GM12878 (cell line): ENCODE results near the gene SCCPDH.

Experiments
- BACH1 ChIP-seq: fragments of 450-650 bp; IDR thresholded peaks from 2 replicates; pipeline ENCODE4 v1.6.1; 2017; ENCODE audit warnings: mild to moderate bottlenecking, borderline replicate concordance
- CHD1 ChIP-seq: IDR thresholded peaks from 2 replicates; pipeline ENCODE4 v1.6.1; 2012; ENCODE audit warnings: low read depth, low read length, improper control_type of control experiment
- CREM ChIP-seq: IDR thresholded peaks from 2 replicates; pipeline ENCODE4 v1.6.1; 2014; ENCODE audit warnings: antibody characterized with exemption, low read depth
- CTCF ChIP-seq, 3 experiments: IDR thresholded peaks in 2 of 3; conservative IDR thresholded peaks in 1 of 3; 2 replicates each; pipeline ENCODE4 v1.5.1; 2011; ENCODE audit warnings: low read depth in 3 of 3, low read length in 3 of 3, mild to moderate bottlenecking in 3 of 3, control low read depth in 2 of 3, moderate library complexity in 2 of 3, inconsistent platforms in 1 of 3, mixed read lengths in 1 of 3; ENCODE audit not compliant: control insufficient read depth in 2 of 3, insufficient read depth in 1 of 3; ENCODE audit errors: extremely low read depth in 1 of 3
- EP300 ChIP-seq, 2 experiments: fragments of 150-350 bp in 1 of 2; IDR thresholded peaks; 2 replicates each; pipeline ENCODE4 v1.6.1; 2011 to 2012; ENCODE audit warnings: low read depth in 2 of 2, low read length in 2 of 2, borderline replicate concordance in 1 of 2, improper control_type of control experiment in 1 of 2, inconsistent platforms in 1 of 2; ENCODE audit not compliant: control insufficient read depth in 1 of 2
- FOS ChIP-seq: IDR thresholded peaks from 3 replicates; pipeline ENCODE4 v1.6.1; 2011; ENCODE audit warnings: borderline replicate concordance; ENCODE audit not compliant: insufficient read length; ENCODE audit errors: extremely low read depth
- POLR2A ChIP-seq: IDR thresholded peaks from 2 replicates; pipeline ENCODE4 v1.6.1; 2011; ENCODE audit warnings: low read depth, mild to moderate bottlenecking, low read length
- POLR2AphosphoS5 ChIP-seq: IDR thresholded peaks from 2 replicates; pipeline ENCODE4 v1.6.1; 2011; ENCODE audit warnings: mild to moderate bottlenecking, low read length, inconsistent platforms
- REST ChIP-seq: IDR thresholded peaks from 2 replicates; pipeline ENCODE4 v1.6.1; 2012; ENCODE audit warnings: mild to moderate bottlenecking, low read depth, low read length
- USF2 ChIP-seq: IDR thresholded peaks from 2 replicates; pipeline ENCODE4 v1.6.1; 2011; ENCODE audit warnings: low read depth, low read length, improper control_type of control experiment, borderline replicate concordance
- ZNF274 ChIP-seq: IDR thresholded peaks from one replicate; pipeline ENCODE4 v1.8.0; 2011; ENCODE audit not compliant: insufficient read length, insufficient read depth
- ZZZ3 ChIP-seq: IDR thresholded peaks from 2 replicates; pipeline ENCODE4 v1.6.1; 2011; ENCODE audit warnings: low read depth; ENCODE audit not compliant: control insufficient read depth, insufficient read length

GRCh38 chr1:246709196-246709595, 15.0 kb upstream of the SCCPDH start:
- TF ChIP-seq USF2 (no peak), REST (no peak), EP300 (IDR thresholded peaks at IDR 0.05; ENCODE audit: borderline replicate concordance in 1 of 2, control insufficient read depth in 1 of 2, low read depth in 2 of 2, low read length in 2 of 2) (no peak), BACH1 (no peak), CHD1 (no peak), FOS (no peak), ZZZ3 (no peak), CTCF (IDR thresholded peaks at IDR 0.05 in 2 of 3, conservative IDR thresholded peaks at IDR 0.05 in 1 of 3; ENCODE audit: control insufficient read depth in 2 of 3, extremely low read depth in 1 of 3, insufficient read depth in 1 of 3, low read depth in 3 of 3, low read length in 3 of 3) (no peak), ZNF274 (no peak), POLR2A (no peak), POLR2AphosphoS5 (no peak), CREM (no peak)
